Measurements from ENCODE around the gene PSME1.

DNA sequence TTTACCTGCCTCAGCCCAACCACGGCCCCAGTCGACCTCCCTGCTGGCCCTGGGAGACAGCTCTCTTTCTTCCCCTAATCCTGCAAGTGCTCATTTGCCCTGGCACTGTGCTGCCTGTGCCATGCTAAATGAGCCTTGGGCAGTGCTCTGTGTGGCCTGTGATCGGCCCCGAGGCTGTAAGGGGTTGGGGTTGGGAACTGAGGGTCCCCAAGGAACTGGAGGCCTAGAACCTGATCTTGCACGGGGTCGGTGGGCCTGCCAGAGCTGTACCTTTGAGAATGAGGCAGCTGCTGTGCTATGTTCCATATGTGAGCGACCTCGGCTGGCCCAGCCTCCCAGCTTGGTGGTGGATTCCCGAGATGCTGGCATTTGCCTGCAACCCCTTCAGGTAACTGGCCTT is 14.1 kb downstream of the PSME1 start:
- TF ChIP-seq, protein P1, sequence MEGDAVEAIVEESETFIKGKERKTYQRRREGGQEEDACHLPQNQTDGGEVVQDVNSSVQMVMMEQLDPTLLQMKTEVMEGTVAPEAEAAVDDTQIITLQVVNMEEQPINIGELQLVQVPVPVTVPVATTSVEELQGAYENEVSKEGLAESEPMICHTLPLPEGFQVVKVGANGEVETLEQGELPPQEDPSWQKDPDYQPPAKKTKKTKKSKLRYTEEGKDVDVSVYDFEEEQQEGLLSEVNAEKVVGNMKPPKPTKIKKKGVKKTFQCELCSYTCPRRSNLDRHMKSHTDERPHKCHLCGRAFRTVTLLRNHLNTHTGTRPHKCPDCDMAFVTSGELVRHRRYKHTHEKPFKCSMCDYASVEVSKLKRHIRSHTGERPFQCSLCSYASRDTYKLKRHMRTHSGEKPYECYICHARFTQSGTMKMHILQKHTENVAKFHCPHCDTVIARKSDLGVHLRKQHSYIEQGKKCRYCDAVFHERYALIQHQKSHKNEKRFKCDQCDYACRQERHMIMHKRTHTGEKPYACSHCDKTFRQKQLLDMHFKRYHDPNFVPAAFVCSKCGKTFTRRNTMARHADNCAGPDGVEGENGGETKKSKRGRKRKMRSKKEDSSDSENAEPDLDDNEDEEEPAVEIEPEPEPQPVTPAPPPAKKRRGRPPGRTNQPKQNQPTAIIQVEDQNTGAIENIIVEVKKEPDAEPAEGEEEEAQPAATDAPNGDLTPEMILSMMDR (IDR thresholded peaks at IDR 0.05), result no peak
- TF ChIP-seq POLR2A (IDR thresholded peaks at IDR 0.05) (no peak), EP300 (IDR thresholded peaks at IDR 0.05) (no peak)

All from upper lobe of left lung (tissue), 4 donors.